Glutamatergic neuron (in vitro differentiated cells): ENCODE results near the gene ANKS6. TPM values are rescaled to one million over a fixed set of nuclear protein-coding genes. Genes with fewer than 3 reads are reported as not detected.
A peak's percentile ranks its signal among the peaks of the same experiment; 100 is the strongest.

Source experiments
- DNase-seq: peaks from one replicate; pipeline ENCODE4 v3.0.0; 2022
- H3K27ac Mint-ChIP-seq: one replicate; pipeline ENCODE4 v1.8.0; 2020; ENCODE audit warnings: mild to moderate bottlenecking, mixed read lengths, inconsistent platforms; ENCODE audit not compliant: unreplicated experiment
- H3K27me3 Mint-ChIP-seq: one replicate; pipeline ENCODE4 v1.8.0; 2020; ENCODE audit warnings: mild to moderate bottlenecking, moderate library complexity, mixed read lengths, inconsistent platforms; ENCODE audit not compliant: unreplicated experiment
- H3K36me3 Mint-ChIP-seq: one replicate; pipeline ENCODE4 v1.8.0; 2020; ENCODE audit warnings: mild to moderate bottlenecking, mixed read lengths, inconsistent platforms; ENCODE audit not compliant: unreplicated experiment
- H3K4me1 Mint-ChIP-seq: one replicate; pipeline ENCODE4 v1.8.0; 2020; ENCODE audit warnings: mild to moderate bottlenecking, low read depth, mixed read lengths, inconsistent platforms; ENCODE audit not compliant: unreplicated experiment
- H3K4me3 Mint-ChIP-seq: one replicate; pipeline ENCODE4 v1.8.0; 2020; ENCODE audit warnings: mild to moderate bottlenecking, mixed read lengths, inconsistent platforms; ENCODE audit not compliant: unreplicated experiment
- H3K9me3 Mint-ChIP-seq: one replicate; pipeline ENCODE4 v1.8.0; 2020; ENCODE audit warnings: mild to moderate bottlenecking, moderate library complexity, mixed read lengths, inconsistent platforms; ENCODE audit not compliant: unreplicated experiment
- total RNA-seq: library from RNA; stranded (reverse); fragmentation: NEBNext Ultra II Directional; extraction: Animal tissue kit (Norgen Biotek cat#: 25700); gene quantifications from one replicate; pipeline ENCODE4 v1.2.1, GENCODE V29; 2021; ENCODE audit not compliant: unreplicated experiment
- TF ChIP-seq, protein P1 (sequence below): fragments of 200-600 bp; sonication (generic); IDR thresholded peaks from one replicate; pipeline ENCODE4 v1.5.0; 2021; ENCODE audit not compliant: partially characterized antibody, unreplicated experiment

ANKS6 gene
- total RNA-seq, 1 donor from 2014 or later = 15.9 TPM

DNA sequence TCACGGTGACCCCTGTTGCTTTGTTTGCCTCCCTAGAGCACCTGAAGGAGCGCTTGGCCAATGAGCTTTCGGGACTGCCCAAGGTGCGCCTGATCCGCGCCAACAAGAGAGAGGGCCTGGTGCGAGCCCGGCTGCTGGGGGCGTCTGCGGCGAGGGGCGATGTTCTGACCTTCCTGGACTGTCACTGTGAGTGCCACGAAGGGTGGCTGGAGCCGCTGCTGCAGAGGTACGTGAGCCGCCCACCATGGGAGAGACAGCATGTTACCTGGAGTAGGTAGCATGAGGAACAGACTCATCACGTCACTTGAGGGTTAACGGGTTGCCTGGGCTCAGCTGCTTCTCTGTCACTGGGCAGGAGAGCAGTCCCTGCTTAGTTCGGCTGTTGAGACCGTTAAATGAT is 30.4 kb upstream of the ANKS6 start:
- no peak for DNase-seq
- H3K4me3 Mint-ChIP-seq = no peak overlapping the region
- no peaks in the 10 kb centered on the region for H3K9me3 Mint-ChIP-seq
- H3K27me3 Mint-ChIP-seq = no peaks in the 10 kb centered on the region
- no peaks in the 10 kb centered on the region for H3K36me3 Mint-ChIP-seq
- no peak overlapping the region for H3K27ac Mint-ChIP-seq
- TF ChIP-seq, protein P1, sequence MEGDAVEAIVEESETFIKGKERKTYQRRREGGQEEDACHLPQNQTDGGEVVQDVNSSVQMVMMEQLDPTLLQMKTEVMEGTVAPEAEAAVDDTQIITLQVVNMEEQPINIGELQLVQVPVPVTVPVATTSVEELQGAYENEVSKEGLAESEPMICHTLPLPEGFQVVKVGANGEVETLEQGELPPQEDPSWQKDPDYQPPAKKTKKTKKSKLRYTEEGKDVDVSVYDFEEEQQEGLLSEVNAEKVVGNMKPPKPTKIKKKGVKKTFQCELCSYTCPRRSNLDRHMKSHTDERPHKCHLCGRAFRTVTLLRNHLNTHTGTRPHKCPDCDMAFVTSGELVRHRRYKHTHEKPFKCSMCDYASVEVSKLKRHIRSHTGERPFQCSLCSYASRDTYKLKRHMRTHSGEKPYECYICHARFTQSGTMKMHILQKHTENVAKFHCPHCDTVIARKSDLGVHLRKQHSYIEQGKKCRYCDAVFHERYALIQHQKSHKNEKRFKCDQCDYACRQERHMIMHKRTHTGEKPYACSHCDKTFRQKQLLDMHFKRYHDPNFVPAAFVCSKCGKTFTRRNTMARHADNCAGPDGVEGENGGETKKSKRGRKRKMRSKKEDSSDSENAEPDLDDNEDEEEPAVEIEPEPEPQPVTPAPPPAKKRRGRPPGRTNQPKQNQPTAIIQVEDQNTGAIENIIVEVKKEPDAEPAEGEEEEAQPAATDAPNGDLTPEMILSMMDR = no peak
- H3K4me1 Mint-ChIP-seq = no peaks in the 10 kb centered on the region

DNA sequence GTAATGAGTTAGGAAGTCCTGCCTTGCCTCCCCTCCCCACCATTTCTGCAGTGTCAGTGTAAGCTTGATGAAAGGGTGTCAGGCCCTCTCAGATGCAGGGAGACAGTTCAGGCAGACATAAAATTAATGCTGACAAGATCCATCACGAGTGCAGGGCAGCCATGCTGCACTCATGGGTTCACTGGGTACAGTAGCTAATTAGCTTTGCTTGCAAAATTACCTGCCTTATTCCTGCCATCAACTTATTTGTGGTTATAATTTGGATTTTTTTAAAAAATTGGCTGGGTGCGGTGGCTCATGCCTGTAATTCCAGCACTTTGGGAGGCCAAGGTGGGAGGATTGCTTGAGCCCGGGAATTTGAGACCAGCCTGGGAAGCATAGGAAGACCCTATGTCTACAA is 29.1 kb upstream of the ANKS6 start:
- H3K9me3 Mint-ChIP-seq = peaks cover 2% of the 10 kb centered on the region
- TF ChIP-seq, protein P1 = no peak
- H3K27me3 Mint-ChIP-seq = no peaks in the 10 kb centered on the region
- no peak overlapping the region for H3K4me3 Mint-ChIP-seq
- no peaks in the 10 kb centered on the region for H3K4me1 Mint-ChIP-seq
- no peak overlapping the region for H3K27ac Mint-ChIP-seq
- no peaks in the 10 kb centered on the region for H3K36me3 Mint-ChIP-seq
- no peak for DNase-seq

DNA sequence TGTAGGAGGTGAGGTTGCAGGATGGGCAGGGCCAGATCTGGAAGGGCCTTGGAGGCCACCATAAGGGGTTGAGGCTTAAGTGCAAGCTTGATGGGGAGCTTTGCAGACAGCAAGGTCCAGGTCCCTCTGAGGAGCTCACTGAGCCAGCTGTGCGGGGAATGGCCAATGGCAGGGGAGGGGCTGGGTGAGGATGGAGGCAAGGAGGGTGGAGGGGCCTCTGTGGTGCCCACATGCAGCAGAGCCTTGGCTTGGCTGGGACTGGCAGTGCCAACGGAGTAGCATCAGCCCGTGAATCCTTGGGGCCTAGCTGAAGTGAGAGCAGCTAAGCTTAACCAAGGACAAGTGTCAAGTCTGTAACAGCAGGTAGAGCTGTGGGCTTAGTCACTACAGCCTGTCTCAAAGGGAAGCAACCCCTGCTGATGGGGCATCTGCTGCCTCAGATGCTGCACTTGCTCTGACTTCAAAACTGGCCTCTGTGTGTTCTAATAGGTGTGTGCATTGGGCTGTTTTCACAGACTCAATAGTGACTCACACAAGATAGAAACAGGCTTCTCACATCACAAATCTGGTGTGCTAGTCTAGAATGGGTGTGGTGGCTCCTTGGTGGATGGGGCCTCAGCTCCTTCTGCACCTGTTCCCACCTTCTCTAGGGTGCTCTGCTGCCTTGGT is 27.4 kb upstream of the ANKS6 start:
- Mint-ChIP-seq H3K4me1 (no peaks in the 10 kb centered on the region), H3K36me3 (no peaks in the 10 kb centered on the region), H3K9me3 (peaks cover 2% of the 10 kb centered on the region), H3K27ac (no peak overlapping the region), H3K4me3 (no peak overlapping the region), H3K27me3 (no peaks in the 10 kb centered on the region)
- TF ChIP-seq, protein P1 = no peak
- DNase-seq = no peak

DNA sequence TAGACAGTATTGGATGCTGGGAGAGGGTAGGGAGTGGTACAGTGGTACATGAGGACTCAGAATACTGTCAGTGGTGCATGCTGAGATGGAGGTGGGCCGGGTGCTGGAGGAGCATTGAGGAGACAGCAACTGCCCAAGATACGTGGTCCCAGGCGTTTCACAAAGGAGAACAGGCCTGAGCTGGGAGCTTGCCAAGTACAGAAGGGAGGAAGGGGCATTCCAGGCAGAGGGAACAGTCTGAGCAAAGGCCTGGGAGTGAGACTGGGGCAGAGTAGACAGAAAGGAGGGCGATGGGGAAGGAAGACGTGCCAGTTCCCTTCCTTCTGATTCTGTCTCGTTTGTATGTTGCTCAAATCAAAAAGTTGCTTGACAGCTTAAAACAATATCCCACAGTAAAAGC is 26.3 kb upstream of the ANKS6 start:
- Mint-ChIP-seq H3K27me3 (no peaks in the 10 kb centered on the region), H3K9me3 (peaks cover 2% of the 10 kb centered on the region), H3K4me1 (no peaks in the 10 kb centered on the region), H3K27ac (no peak overlapping the region), H3K4me3 (no peak overlapping the region), H3K36me3 (no peaks in the 10 kb centered on the region)
- TF ChIP-seq, protein P1 = no peak
- DNase-seq = no peak

DNA sequence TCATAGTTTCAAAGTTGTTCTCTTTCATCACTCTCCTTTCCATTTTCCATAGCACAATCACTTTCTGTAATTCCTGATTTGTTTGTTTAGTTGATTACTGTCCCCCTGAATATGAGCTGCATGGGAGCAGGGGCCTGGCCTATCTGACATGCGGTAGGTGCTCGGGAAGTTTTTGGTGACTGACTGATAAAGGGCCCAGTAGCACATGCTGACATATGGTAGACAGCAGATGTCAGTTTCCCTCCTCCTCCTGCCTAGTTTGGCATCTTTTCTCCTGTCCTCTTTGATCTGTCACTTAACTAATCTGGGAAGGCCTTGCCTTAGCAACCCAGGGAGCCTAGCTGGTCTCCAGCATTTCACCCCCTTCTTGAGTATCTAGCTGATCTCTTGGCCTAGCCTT is 25.5 kb upstream of the ANKS6 start:
- Mint-ChIP-seq H3K4me3 (no peak overlapping the region), H3K9me3 (peaks cover 2% of the 10 kb centered on the region), H3K4me1 (no peaks in the 10 kb centered on the region), H3K36me3 (no peaks in the 10 kb centered on the region), H3K27me3 (no peaks in the 10 kb centered on the region), H3K27ac (peak overlapping the region; percentile 1)
- no peak for DNase-seq
- TF ChIP-seq, protein P1 = no peak
